Ovary (tissue), 9 donors: ENCODE data around the gene INHBC. TPM values are rescaled to one million over a fixed set of nuclear protein-coding genes. Genes with fewer than 3 reads are reported as not detected.

Experiments
- DNase-seq, 5 donors: peaks; one replicate each; pipeline ENCODE4 v3.0.0-alpha.2; 2019 to 2020
- H3K27ac ChIP-seq, 2 donors: fragments of 200-600 bp; one replicate each; pipeline versions ENCODE4 v1.5.1 to v1.8.0; 2019 to 2022
- H3K27me3 ChIP-seq: fragments of 200-600 bp; one replicate; pipeline ENCODE4 v1.8.0; 2022
- H3K36me3 ChIP-seq: fragments of 200-600 bp; sonication (generic); one replicate; pipeline ENCODE4 v1.5.1; 2019
- H3K4me1 ChIP-seq: one replicate; pipeline ENCODE4 v1.8.1; 2013; ENCODE audit warnings: mild to moderate bottlenecking, moderate library complexity; ENCODE audit not compliant: insufficient read depth
- H3K4me3 ChIP-seq: fragments of 200-600 bp; sonication (generic); one replicate; pipeline ENCODE4 v1.5.1; 2017
- H3K9me3 ChIP-seq, 2 donors: fragments of 200-600 bp in 1 of 2; sonication (generic) in 1 of 2; one replicate each; pipeline versions ENCODE4 v1.5.1 to v1.8.1; 2013 to 2019; ENCODE audit warnings: mild to moderate bottlenecking in 1 of 2, moderate library complexity in 1 of 2
- EP300 ChIP-seq: sonication (generic); formaldehyde crosslinking; IDR thresholded peaks from one replicate; pipeline ENCODE4 v1.6.1; 2017; ENCODE audit warnings: antibody characterized with exemption
- POLR2A ChIP-seq: fragments of 450-650 bp; IDR thresholded peaks from one replicate; pipeline ENCODE4 v1.6.1; 2017; ENCODE audit warnings: antibody characterized with exemption, mild to moderate bottlenecking, moderate library complexity
- WGBS, 3 donors: extraction: QIAGEN DNeasy Blood & Tissue Kit in 1 of 3; methylation state at CpG; one replicate each; pipeline versions ENCODE4 v1.1.5 to v1.1.7; 2013 to 2017; 5-methylcytosine and 5-hydroxymethylcytosine counted together
- intact Hi-C, 4 donors: fragments of 100-400 bp; cut with DNase I; formaldehyde crosslinking; loops; one replicate each; pipeline versions ENCODE4 v1.11.0 to v1.15.1; 2022 to 2023
- polyA plus RNA-seq, 2 donors: library from polyadenylated mRNA; stranded (reverse); fragments of 200-250 nt in 1 of 2; fragments of 350-450 nt in 1 of 2; fragmentation: Illumina TruSeq in 1 of 2; extraction: RNeasy Lipid Tissue Mini Kit (QIAGEN cat#74804) in 1 of 2; gene quantifications; one replicate each; pipeline ENCODE4 v1.2.3, GENCODE V29; 2013 to 2014
- total RNA-seq, 7 donors: library from RNA; depleted of rRNA in 2 of 7; stranded (reverse); fragments of >200 nt in 2 of 7; fragmentation: NEBNext Ultra II Directional in 3 of 7; extraction: Animal tissue kit (Norgen Biotek cat#: 25700) in 3 of 7; gene quantifications; one replicate each; pipeline versions ENCODE4 v1.1.0 to v1.2.4, GENCODE V29; 2016 to 2023
- TF ChIP-seq, protein P1 (sequence below), 3 donors: fragments of 450-650 bp in 2 of 3; fragments of 200-600 bp in 1 of 3; IDR thresholded peaks; one replicate each; pipeline versions ENCODE4 v1.5.1 to v1.8.0; 2016 to 2022; ENCODE audit warnings: antibody characterized with exemption in 3 of 3, mild to moderate bottlenecking in 1 of 3
- donor health status: DM: no; HTN: no; CAD: no; lungs with moderate emphysema.
- donor health status: DM: no; HTN: no; CAD: no.
- donor health status: Bipolar disorder and iron deficiency.
- donor health status: DM: yes; HTN: yes; CAD: no.
- donor health status: DM: no; HTN: no; CAD: no.
- donor health status: DM: yes; HTN: yes; CAD: no.

INHBC gene
- total and polyA plus RNA-seq, 9 donors, result 0.07 to 0.27 (median 0.12) TPM; not detected in 5

- H3K4me1 ChIP-seq, result no peaks in the 10 kb centered on the region
- no peak overlapping the region for H3K4me3 ChIP-seq
- no peak overlapping the region for H3K27ac ChIP-seq
- no peaks in the 10 kb centered on the region for H3K9me3 ChIP-seq
- DNase-seq, result no peak
- H3K27me3 ChIP-seq, result no peaks in the 10 kb centered on the region
- TF ChIP-seq, protein P1, sequence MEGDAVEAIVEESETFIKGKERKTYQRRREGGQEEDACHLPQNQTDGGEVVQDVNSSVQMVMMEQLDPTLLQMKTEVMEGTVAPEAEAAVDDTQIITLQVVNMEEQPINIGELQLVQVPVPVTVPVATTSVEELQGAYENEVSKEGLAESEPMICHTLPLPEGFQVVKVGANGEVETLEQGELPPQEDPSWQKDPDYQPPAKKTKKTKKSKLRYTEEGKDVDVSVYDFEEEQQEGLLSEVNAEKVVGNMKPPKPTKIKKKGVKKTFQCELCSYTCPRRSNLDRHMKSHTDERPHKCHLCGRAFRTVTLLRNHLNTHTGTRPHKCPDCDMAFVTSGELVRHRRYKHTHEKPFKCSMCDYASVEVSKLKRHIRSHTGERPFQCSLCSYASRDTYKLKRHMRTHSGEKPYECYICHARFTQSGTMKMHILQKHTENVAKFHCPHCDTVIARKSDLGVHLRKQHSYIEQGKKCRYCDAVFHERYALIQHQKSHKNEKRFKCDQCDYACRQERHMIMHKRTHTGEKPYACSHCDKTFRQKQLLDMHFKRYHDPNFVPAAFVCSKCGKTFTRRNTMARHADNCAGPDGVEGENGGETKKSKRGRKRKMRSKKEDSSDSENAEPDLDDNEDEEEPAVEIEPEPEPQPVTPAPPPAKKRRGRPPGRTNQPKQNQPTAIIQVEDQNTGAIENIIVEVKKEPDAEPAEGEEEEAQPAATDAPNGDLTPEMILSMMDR (IDR thresholded peaks at IDR 0.05), result no peak
- TF ChIP-seq EP300 (no peak), POLR2A (no peak)
- intact Hi-C loops, result no loop called here
- no peaks in the 10 kb centered on the region for H3K36me3 ChIP-seq
Observed at GRCh38 chr12:57496822-57497221, 62.2 kb downstream of the INHBC start.

GRCh38 chr12:57497223-57498131 is 62.9 kb downstream of the INHBC start:
- 84 to 92% (median 86%) methylated on average over 12 of the region's 12 CpGs for WGBS, 3 donors
- no peak for DNase-seq
- no peaks in the 10 kb centered on the region for H3K4me1 ChIP-seq
- H3K9me3 ChIP-seq, result no peaks in the 10 kb centered on the region
- intact Hi-C loops, result no loop called here
- H3K27me3 ChIP-seq, result no peaks in the 10 kb centered on the region
- no peaks in the 10 kb centered on the region for H3K36me3 ChIP-seq
- no peak overlapping the region for H3K4me3 ChIP-seq
- TF ChIP-seq, protein P1 (IDR thresholded peaks at IDR 0.05), result no peak
- TF ChIP-seq POLR2A, result no peak
- TF ChIP-seq EP300, result no peak
- H3K27ac ChIP-seq, result no peak overlapping the region

DNA sequence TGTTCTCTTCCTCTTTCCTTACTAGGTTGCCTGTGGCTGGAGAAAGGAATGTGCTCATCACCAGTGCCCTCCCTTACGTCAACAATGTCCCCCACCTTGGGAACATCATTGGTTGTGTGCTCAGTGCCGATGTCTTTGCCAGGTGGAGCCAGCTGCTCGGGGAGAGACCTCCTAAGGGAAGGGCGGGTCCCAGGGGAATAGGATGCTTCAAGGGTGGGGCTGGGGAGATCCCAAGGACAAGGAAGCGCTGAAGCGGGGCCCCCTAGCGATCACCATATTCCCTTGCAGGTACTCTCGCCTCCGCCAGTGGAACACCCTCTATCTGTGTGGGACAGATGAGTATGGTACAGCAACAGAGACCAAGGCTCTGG is 63.5 kb downstream of the INHBC start:
- no peak for DNase-seq
- Histone ChIP-seq H3K4me1 (no peaks in the 10 kb centered on the region), H3K4me3 (no peak overlapping the region), H3K9me3 (no peaks in the 10 kb centered on the region), H3K27ac (no peak overlapping the region), H3K27me3 (no peaks in the 10 kb centered on the region), H3K36me3 (no peaks in the 10 kb centered on the region)
- intact Hi-C loops, result no loop called here
- TF ChIP-seq EP300, result no peak
- 68 to 83% (median 71%) methylated on average over 9 of the region's 9 CpGs for WGBS, 3 donors

- Histone ChIP-seq H3K4me3 (no peak overlapping the region), H3K36me3 (no peaks in the 10 kb centered on the region), H3K27me3 (no peaks in the 10 kb centered on the region), H3K27ac (no peak overlapping the region), H3K4me1 (no peaks in the 10 kb centered on the region), H3K9me3 (no peaks in the 10 kb centered on the region)
- TF ChIP-seq EP300 (no peak), POLR2A (no peak)
- TF ChIP-seq, protein P1 (IDR thresholded peaks at IDR 0.05), result no peak
- intact Hi-C loops, result no loop called here
- DNase-seq, result no peak
- 87 to 96% (median 91%) methylated on average over 4 of the region's 4 CpGs for WGBS, 3 donors
Observed at GRCh38 chr12:57498571-57498970, 64.0 kb downstream of the INHBC start.

GRCh38 chr12:57500213-57500612 is 65.6 kb downstream of the INHBC start:
- Histone ChIP-seq H3K27me3 (no peaks in the 10 kb centered on the region), H3K27ac (no peak overlapping the region), H3K36me3 (no peaks in the 10 kb centered on the region), H3K4me3 (no peak overlapping the region), H3K9me3 (no peaks in the 10 kb centered on the region), H3K4me1 (no peaks in the 10 kb centered on the region)
- 94 to 96% (median 95%) methylated on average over 11 of the region's 11 CpGs for WGBS, 3 donors
- no peak for DNase-seq
- TF ChIP-seq POLR2A, result no peak
- TF ChIP-seq, protein P1 (IDR thresholded peaks at IDR 0.05), result no peak
- no peak for TF ChIP-seq EP300
- intact Hi-C loops, result no loop called here
